ENCODE results near the gene TEX2. TPM values are rescaled to one million over a fixed set of nuclear protein-coding genes. Genes with fewer than 3 reads are reported as not detected.

Gene TEX2
- total and polyA plus RNA-seq, 2 of the 13 experiments (the other 11 are each of a cell fraction or from before 2014, with no cell fraction given), result 21.4 to 37.7 TPM

- peak in 1 of 2 experiments; percentile 19; a peak in 1 of 4 replicates for TF ChIP-seq HMGXB4 (CRISPR knock-in tag; IDR thresholded peaks at IDR 0.05; ENCODE audit: borderline replicate concordance in 1 of 2, low read depth in 1 of 2)
- TF ChIP-seq REXO4 (CRISPR knock-in tag; IDR thresholded peaks at IDR 0.05; ENCODE audit: borderline replicate concordance), result no peak
- peak; percentile 87; the same call in 1 of the 2 replicates for TF ChIP-seq ZNF431 (CRISPR knock-in tag; IDR thresholded peaks at IDR 0.05; ENCODE audit: borderline replicate concordance, low read depth)
- TF ChIP-seq POLR2G (IDR thresholded peaks at IDR 0.05; ENCODE audit: low read depth, low read length), result no peak
- no peak for TF ChIP-seq NONO (IDR thresholded peaks at IDR 0.05)
- no peak for TF ChIP-seq NONO (CRISPR knock-in tag; conservative IDR thresholded peaks at IDR 0.05)
- no peak for TF ChIP-seq KAT2B (IDR thresholded peaks at IDR 0.05; ENCODE audit: borderline replicate concordance, low read depth, low read length)
- no peak for TF ChIP-seq GPN1 (CRISPR knock-in tag; IDR thresholded peaks at IDR 0.05; ENCODE audit: borderline replicate concordance)
- TF ChIP-seq ZNF260 (CRISPR knock-in tag; IDR thresholded peaks at IDR 0.05; ENCODE audit: borderline replicate concordance, low read depth), result no peak
- 0 out of 2 replicates have a peak, but pooled peaks have one; percentile 43 for TF ChIP-seq CENPBD1 (CRISPR knock-in tag; IDR thresholded peaks at IDR 0.05; ENCODE audit: borderline replicate concordance, low read depth)
- peak; percentile 59 for TF ChIP-seq CTCF (CRISPR knock-in tag; IDR thresholded peaks at IDR 0.05)
- TF ChIP-seq ZSCAN9 (CRISPR knock-in tag; IDR thresholded peaks at IDR 0.05; ENCODE audit: borderline replicate concordance), result peak; percentile 44; the same call in 1 of the 2 replicates
- peak; percentile 79 for TF ChIP-seq SOX13 (IDR thresholded peaks at IDR 0.05)
- peak in 1 of 2 experiments; percentile 92; a peak in 2 of 4 replicates for TF ChIP-seq SOX13 (CRISPR knock-in tag; conservative IDR thresholded peaks at IDR 0.05 in 1 of 2, IDR thresholded peaks at IDR 0.05 in 1 of 2)
- TF ChIP-seq SKI (IDR thresholded peaks at IDR 0.05; ENCODE audit: partially characterized antibody), result no peak
- no peak; a peak in 1 of 4 replicates for TF ChIP-seq EP300 (IDR thresholded peaks at IDR 0.05; ENCODE audit: low read depth in 2 of 2, low read length in 2 of 2)
- peak; percentile 74 for TF ChIP-seq EP300 (CRISPR knock-in tag; IDR thresholded peaks at IDR 0.05; ENCODE audit: borderline replicate concordance)
- TF ChIP-seq ZBTB34 (CRISPR knock-in tag; IDR thresholded peaks at IDR 0.05), result peak; percentile 88
- TF ChIP-seq NCOA2 (CRISPR knock-in tag; IDR thresholded peaks at IDR 0.05), result peak; percentile 79
- TF ChIP-seq ZNF343 (CRISPR knock-in tag; IDR thresholded peaks at IDR 0.05), result no peak
- TF ChIP-seq CREB1 (IDR thresholded peaks at IDR 0.05), result peak; percentile 77
- TF ChIP-seq CREB1 (CRISPR knock-in tag; IDR thresholded peaks at IDR 0.05), result peak; percentile 85
These were observed 75.8 kb downstream of the TEX2 start (continued) for GRCh38 chr17:64187093-64187895.

Measured in HepG2 (cell line).